Subcutaneous abdominal adipose tissue (tissue), 5 donors: Measurements from ENCODE around the gene TRIM26.

Experiments
- H3K27ac ChIP-seq: one replicate; pipeline ENCODE4 v1.7.0; 2013; ENCODE audit warnings: low read depth, mild to moderate bottlenecking, inconsistent platforms, low read length, moderate library complexity
- H3K27me3 ChIP-seq, 5 donors: one replicate each; pipeline ENCODE4 v1.7.0; 2013; ENCODE audit warnings: low read length in 5 of 5, inconsistent platforms in 1 of 5; ENCODE audit not compliant: control insufficient read depth in 5 of 5, insufficient read depth in 4 of 5
- H3K36me3 ChIP-seq, 5 donors: one replicate each; pipeline ENCODE4 v1.7.0; 2013; ENCODE audit warnings: low read length in 5 of 5; ENCODE audit not compliant: control insufficient read depth in 5 of 5, insufficient read depth in 5 of 5
- H3K4me1 ChIP-seq, 5 donors: one replicate each; pipeline ENCODE4 v1.7.0; 2013; ENCODE audit warnings: low read length in 5 of 5, mild to moderate bottlenecking in 3 of 5, moderate library complexity in 1 of 5; ENCODE audit not compliant: control insufficient read depth in 5 of 5, insufficient read depth in 5 of 5
- H3K4me3 ChIP-seq, 5 donors: one replicate each; pipeline ENCODE4 v1.7.0; 2013; ENCODE audit warnings: low read length in 5 of 5, low read depth in 1 of 5
- H3K9ac ChIP-seq, 5 donors: one replicate each; pipeline ENCODE4 v1.7.0; 2013; ENCODE audit warnings: low read length in 5 of 5, mild to moderate bottlenecking in 4 of 5, moderate library complexity in 3 of 5
- H3K9me3 ChIP-seq, 5 donors: one replicate each; pipeline ENCODE4 v1.7.0; 2013; ENCODE audit warnings: low read length in 5 of 5; ENCODE audit not compliant: control insufficient read depth in 5 of 5
- donor health status: healthy.
- donor health status: healthy.
- donor health status: healthy.
- donor health status: healthy.
- donor health status: healthy.

The TRIM26 gene

GRCh38 chr6:30162265-30163089 is 50.7 kb downstream of the TRIM26 start:
- Histone ChIP-seq H3K9ac (no peak overlapping the region), H3K9me3 (no peaks in the 10 kb centered on the region), H3K4me3 (no peak overlapping the region), H3K27ac (no peak overlapping the region), H3K36me3 (no peaks in the 10 kb centered on the region), H3K27me3 (peaks cover 4 to 19% (median 6%) of the 10 kb centered on the region in 5 donors), H3K4me1 (peaks cover 0 to 2% (median 0%) of the 10 kb centered on the region in 5 donors)

GRCh38 chr6:30160785-30161531 is 52.2 kb downstream of the TRIM26 start, which contains the start of gene TRIM10:
TRIM10 (minus strand) TSS chr6:30161211; CDS start chr6:30160858, 353 bp downstream.
- H3K27me3 ChIP-seq, result peaks cover 4 to 17% (median 6%) of the 10 kb centered on the region in 5 donors
- H3K4me3 ChIP-seq, result no peak within 1 kb of the TSS
- no peaks in the 10 kb centered on the region for H3K36me3 ChIP-seq
- H3K27ac ChIP-seq, result no peak within 1 kb of the TSS
- H3K9me3 ChIP-seq, result no peaks in the 10 kb centered on the region
- H3K9ac ChIP-seq, result no peak within 1 kb of the TSS
- peaks cover 0 to 10% (median 6%) of the 10 kb centered on the region in 5 donors for H3K4me1 ChIP-seq

GRCh38 chr6:30160008-30160784 is 53.0 kb downstream of the TRIM26 start:
- H3K9me3 ChIP-seq, result no peaks in the 10 kb centered on the region

GRCh38 chr6:30158475-30159040 is 54.6 kb downstream of the TRIM26 start:
- no peaks in the 10 kb centered on the region for H3K36me3 ChIP-seq
- no peaks in the 10 kb centered on the region for H3K9me3 ChIP-seq
- no peak overlapping the region for H3K9ac ChIP-seq
- no peak overlapping the region for H3K27ac ChIP-seq
- H3K4me1 ChIP-seq, result peaks cover 2 to 20% (median 11%) of the 10 kb centered on the region in 5 donors
- H3K27me3 ChIP-seq, result peaks cover 3 to 18% (median 6%) of the 10 kb centered on the region in 5 donors
- no peak overlapping the region for H3K4me3 ChIP-seq

More at GRCh38 chr6:30160008-30160784, 53.0 kb downstream of the TRIM26 start:
- Histone ChIP-seq H3K4me3 (no peak overlapping the region), H3K27ac (no peak overlapping the region), H3K27me3 (peaks cover 4 to 17% (median 6%) of the 10 kb centered on the region in 5 donors), H3K9ac (no peak overlapping the region), H3K36me3 (no peaks in the 10 kb centered on the region), H3K4me1 (peaks cover 0 to 12% (median 8%) of the 10 kb centered on the region in 5 donors)

GRCh38 chr6:30157999-30158398 is 55.2 kb downstream of the TRIM26 start:
- no peak overlapping the region for H3K9ac ChIP-seq
- no peaks in the 10 kb centered on the region for H3K36me3 ChIP-seq
- H3K9me3 ChIP-seq, result no peaks in the 10 kb centered on the region
- peaks cover 2 to 17% (median 11%) of the 10 kb centered on the region in 5 donors for H3K4me1 ChIP-seq
- peaks cover 0 to 12% (median 2%) of the 10 kb centered on the region in 5 donors for H3K27me3 ChIP-seq
- no peak overlapping the region for H3K4me3 ChIP-seq
- H3K27ac ChIP-seq, result no peak overlapping the region

- Histone ChIP-seq H3K9ac (no peak overlapping the region), H3K9me3 (no peaks in the 10 kb centered on the region), H3K4me1 (peaks cover 2 to 17% (median 11%) of the 10 kb centered on the region in 5 donors), H3K27me3 (peaks cover 0 to 12% (median 0%) of the 10 kb centered on the region in 5 donors), H3K4me3 (no peak overlapping the region), H3K27ac (no peak overlapping the region), H3K36me3 (no peaks in the 10 kb centered on the region)
These were observed 55.6 kb downstream of the TRIM26 start for GRCh38 chr6:30157581-30157980.

- Histone ChIP-seq H3K27ac (no peak overlapping the region), H3K9me3 (no peaks in the 10 kb centered on the region), H3K4me1 (peaks cover 2 to 17% (median 11%) of the 10 kb centered on the region in 5 donors), H3K9ac (no peak overlapping the region), H3K4me3 (no peak overlapping the region), H3K36me3 (no peaks in the 10 kb centered on the region), H3K27me3 (peaks cover 0 to 12% (median 0%) of the 10 kb centered on the region in 5 donors)
These were observed 56.4 kb downstream of the TRIM26 start for GRCh38 chr6:30156774-30157173.

GRCh38 chr6:30156262-30156599 is 57.0 kb downstream of the TRIM26 start:
- Histone ChIP-seq H3K4me1 (peaks cover 2 to 17% (median 11%) of the 10 kb centered on the region in 5 donors), H3K9me3 (no peaks in the 10 kb centered on the region), H3K27ac (no peak overlapping the region), H3K36me3 (no peaks in the 10 kb centered on the region), H3K27me3 (peaks cover 0 to 12% (median 0%) of the 10 kb centered on the region in 5 donors), H3K4me3 (peak overlapping the region in 1 of 5 donors; percentile 4), H3K9ac (no peak overlapping the region)

GRCh38 chr6:30155520-30156261 is 57.5 kb downstream of the TRIM26 start:
- peaks cover 2 to 17% (median 11%) of the 10 kb centered on the region in 5 donors for H3K4me1 ChIP-seq
- peak overlapping the region in 1 of 5 donors; percentile 4 for H3K4me3 ChIP-seq
- no peak overlapping the region for H3K9ac ChIP-seq
- no peak overlapping the region for H3K27ac ChIP-seq
- H3K36me3 ChIP-seq, result no peaks in the 10 kb centered on the region
- no peaks in the 10 kb centered on the region for H3K9me3 ChIP-seq
- H3K27me3 ChIP-seq, result peaks cover 0 to 12% (median 0%) of the 10 kb centered on the region in 5 donors
